ENCODE measurements around the gene ZZZ3.
"Not testable (repeated sequence)": the region's sequence is repeated elsewhere in the genome, so short reads cannot be mapped to it uniquely, and the experiment has no call there.

ZZZ3 gene

GRCh38 chr1:77682460-77683159 lies at the start of gene ZZZ3:
ZZZ3 (minus strand) TSS chr1:77682658; CDS start chr1:77633354, 49,304 bp downstream.
- DNase-seq = peak; percentile 96

- no peak for DNase-seq
Observed at GRCh38 chr1:77732090-77732489, 49.6 kb upstream of the ZZZ3 start.

GRCh38 chr1:77725706-77726105 lies 43.2 kb upstream of the ZZZ3 start:
- DNase-seq = no peak

GRCh38 chr1:77718181-77718580 lies 35.7 kb upstream of the ZZZ3 start:
- DNase-seq = no peak

GRCh38 chr1:77716065-77716464 lies 33.6 kb upstream of the ZZZ3 start:
- no peak for DNase-seq

GRCh38 chr1:77709727-77710126 lies 27.3 kb upstream of the ZZZ3 start:
- DNase-seq = no peak

- no peak for DNase-seq
Observed at GRCh38 chr1:77706321-77706720, 23.9 kb upstream of the ZZZ3 start.

- DNase-seq = no peak
Observed at GRCh38 chr1:77704736-77705135, 22.3 kb upstream of the ZZZ3 start.

GRCh38 chr1:77699673-77700072 lies 17.2 kb upstream of the ZZZ3 start:
- not testable (repeated sequence) for DNase-seq

- no peak for DNase-seq
Observed at GRCh38 chr1:77697441-77697840, 15.0 kb upstream of the ZZZ3 start.

- DNase-seq = no peak
Observed at GRCh38 chr1:77688939-77689338, 6.5 kb upstream of the ZZZ3 start.

- no peak for DNase-seq
Observed at GRCh38 chr1:77687519-77687906, 5.1 kb upstream of the ZZZ3 start.

GRCh38 chr1:77686796-77687518 lies 4.5 kb upstream of the ZZZ3 start:
- DNase-seq = no peak

GRCh38 chr1:77683160-77684148 lies 996 bp upstream of the ZZZ3 start:
- peak; percentile 95 for DNase-seq

GRCh38 chr1:77680173-77680572 lies 2.3 kb downstream of the ZZZ3 start:
- DNase-seq = no peak

- no peak for DNase-seq
Observed at GRCh38 chr1:77678660-77679610, 3.5 kb downstream of the ZZZ3 start.

- DNase-seq = not testable (repeated sequence)
Observed at GRCh38 chr1:77674807-77675206, 7.7 kb downstream of the ZZZ3 start.

- no peak for DNase-seq
Observed at GRCh38 chr1:77673716-77674355, 8.6 kb downstream of the ZZZ3 start.

GRCh38 chr1:77673030-77673429 lies 9.4 kb downstream of the ZZZ3 start:
- DNase-seq = no peak

GRCh38 chr1:77672374-77672773 lies 10.1 kb downstream of the ZZZ3 start:
- DNase-seq = no peak

- peak; percentile 17 for DNase-seq
Observed at GRCh38 chr1:77671836-77672235, 10.6 kb downstream of the ZZZ3 start.

- DNase-seq = no peak
Observed at GRCh38 chr1:77670330-77670729, 12.1 kb downstream of the ZZZ3 start.
